GM21786 (cell line): ENCODE data around the gene FGF5.
"Not testable (repeated sequence)": the region's sequence is repeated elsewhere in the genome, so short reads cannot be mapped to it uniquely, and the experiment has no call there.

Source experiments
- ATAC-seq: cut with Tn5 transposase; IDR thresholded peaks from one replicate; pipeline ENCODE4 v1.9.1; 2021; ENCODE audit not compliant: unreplicated experiment

FGF5 gene

DNA sequence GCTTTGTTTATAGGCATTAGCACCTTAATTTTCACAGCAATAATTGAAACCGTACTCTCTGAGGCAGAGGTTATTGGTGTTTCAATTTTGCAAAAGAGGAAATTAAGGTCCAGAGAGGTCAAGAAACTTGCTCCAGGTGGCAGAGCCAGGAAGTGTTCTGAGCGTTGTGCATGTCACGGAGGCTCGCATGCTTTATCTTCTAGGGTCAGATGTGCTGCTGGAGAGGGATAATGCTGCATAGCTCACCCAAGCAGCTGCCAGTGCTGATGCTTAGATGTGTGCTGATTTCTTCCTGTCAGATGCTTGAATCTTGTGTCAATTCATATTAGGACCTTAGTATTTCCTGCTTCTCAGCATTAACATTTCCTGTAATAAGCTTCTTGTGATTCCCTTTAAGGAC lies 13.0 kb upstream of the FGF5 start:
- ATAC-seq = no peak

- no peak for ATAC-seq
These were observed 12.3 kb upstream of the FGF5 start for GRCh38 chr4:80254114-80254513.

GRCh38 chr4:80255329-80256095 lies 11.0 kb upstream of the FGF5 start:
- ATAC-seq = no peak

DNA sequence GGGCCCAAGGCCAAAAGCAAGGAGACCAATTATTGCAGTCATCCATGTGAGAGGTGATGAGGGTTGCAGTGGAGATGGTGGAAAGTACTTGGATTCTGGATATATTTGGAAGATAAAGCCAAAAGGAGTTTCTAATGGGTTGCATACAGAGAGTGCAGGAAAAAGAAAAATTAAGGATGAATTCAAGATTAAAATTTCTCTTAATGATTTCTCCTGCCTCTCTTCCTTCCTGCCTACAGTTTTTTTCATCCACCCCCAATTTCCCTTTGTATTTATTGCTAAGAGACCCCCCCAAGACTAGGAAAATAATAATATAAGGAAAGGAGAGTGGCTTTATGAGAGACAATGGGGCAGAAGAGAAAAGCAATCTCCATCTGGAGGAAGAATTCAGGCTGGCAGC lies 8.6 kb upstream of the FGF5 start:
- ATAC-seq = no peak

DNA sequence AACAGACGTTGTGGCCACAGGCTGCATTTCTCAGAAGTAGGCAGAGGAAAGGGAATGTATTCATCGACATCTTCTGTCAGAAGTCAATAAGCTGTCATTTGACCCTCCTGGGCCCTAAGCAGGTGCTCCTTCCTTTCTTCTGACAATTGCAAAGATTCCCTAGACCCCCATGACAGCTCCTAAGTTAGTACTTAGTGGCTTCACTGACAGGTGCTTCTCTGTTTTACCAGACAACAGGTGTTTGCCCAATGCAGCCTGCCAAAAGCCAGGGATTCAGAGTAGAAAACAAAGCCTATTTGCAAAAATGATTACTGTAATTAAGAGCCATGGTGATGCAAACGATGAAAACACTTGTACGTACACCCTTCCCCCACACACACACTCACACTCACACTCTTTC lies 7.5 kb upstream of the FGF5 start:
- no peak for ATAC-seq

- no peak for ATAC-seq
These were observed 6.6 kb upstream of the FGF5 start for GRCh38 chr4:80259817-80260216.

- no peak for ATAC-seq
These were observed 4.4 kb upstream of the FGF5 start for GRCh38 chr4:80261989-80262600.

DNA sequence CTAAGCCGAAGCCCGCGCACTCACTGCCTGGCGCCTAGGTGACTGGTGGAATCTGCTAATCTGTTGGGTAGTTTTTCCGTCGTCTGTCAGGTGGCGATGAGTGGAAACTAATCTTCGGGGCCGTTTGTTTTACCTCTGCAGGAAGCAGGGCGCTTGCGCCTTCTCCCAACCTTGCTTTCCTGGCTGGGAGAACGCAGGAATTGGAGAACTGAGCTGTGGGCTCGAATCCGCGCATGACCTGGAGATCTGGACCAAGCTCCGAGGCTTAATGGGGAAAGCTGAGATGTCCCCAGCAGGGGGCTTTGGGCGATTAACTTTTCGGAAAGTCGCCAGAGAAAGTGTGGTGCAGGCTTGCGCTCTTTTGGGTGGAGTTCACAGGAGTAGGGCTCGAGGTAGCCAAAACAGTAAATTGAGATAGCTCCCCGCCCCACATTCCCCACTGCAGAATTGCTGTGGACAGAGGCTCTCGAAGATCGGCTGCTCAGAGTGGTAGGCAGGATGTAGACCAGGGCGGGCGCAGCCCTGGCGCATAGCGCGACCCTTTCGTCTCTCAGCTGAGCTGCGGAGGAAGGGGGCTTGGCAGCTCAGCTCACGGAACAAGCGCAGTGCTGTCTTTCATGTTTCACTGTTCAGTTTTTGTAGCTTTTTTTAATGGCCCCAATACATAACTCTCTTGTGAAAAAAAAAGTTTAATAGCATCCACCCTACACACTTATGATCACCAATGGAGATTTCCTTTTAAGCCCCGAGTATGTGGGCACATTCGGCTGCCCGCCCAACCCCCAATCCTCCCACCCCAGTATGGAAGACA lies 2.7 kb upstream of the FGF5 start:
- ATAC-seq = no peak

GRCh38 chr4:80264352-80264647 lies 2.2 kb upstream of the FGF5 start:
- ATAC-seq = no peak

DNA sequence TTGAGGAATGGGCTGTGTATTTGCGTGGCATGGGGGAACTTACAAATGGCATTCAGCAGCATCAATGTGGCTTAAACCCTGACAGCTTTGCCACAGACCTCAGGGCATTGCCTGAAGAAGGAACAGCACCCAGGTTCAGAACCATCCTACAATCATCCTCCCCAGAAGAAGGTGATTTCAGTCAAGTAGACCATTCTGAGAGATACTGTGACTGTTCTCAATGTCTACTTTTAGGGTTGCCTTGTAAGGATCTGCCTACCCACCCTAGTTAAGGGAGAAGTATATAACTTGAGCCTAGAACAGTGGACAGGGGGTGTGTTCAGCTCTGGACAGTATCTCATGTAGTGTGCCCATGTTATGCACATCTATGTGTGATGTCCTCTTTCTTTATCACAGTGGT lies 1.6 kb upstream of the FGF5 start:
- no peak for ATAC-seq

GRCh38 chr4:80265571-80266252 lies 752 bp upstream of the FGF5 start:
- no peak for ATAC-seq

DNA sequence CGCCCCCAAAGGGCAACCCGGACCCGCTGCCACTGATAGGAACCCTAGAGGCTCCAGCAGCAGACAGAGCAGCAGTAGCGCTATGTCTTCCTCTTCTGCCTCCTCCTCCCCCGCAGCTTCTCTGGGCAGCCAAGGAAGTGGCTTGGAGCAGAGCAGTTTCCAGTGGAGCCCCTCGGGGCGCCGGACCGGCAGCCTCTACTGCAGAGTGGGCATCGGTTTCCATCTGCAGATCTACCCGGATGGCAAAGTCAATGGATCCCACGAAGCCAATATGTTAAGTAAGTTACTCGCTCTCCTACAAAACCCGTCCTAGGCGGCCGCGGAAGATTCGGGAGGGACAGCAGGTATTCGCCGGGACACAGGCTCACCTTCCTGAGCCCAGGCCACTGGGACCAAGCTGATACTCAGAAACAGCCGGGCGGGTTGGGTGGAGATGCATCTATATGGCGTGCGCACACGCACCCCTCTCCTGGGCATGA lies 477 bp downstream of the FGF5 start:
- no peak for ATAC-seq

DNA sequence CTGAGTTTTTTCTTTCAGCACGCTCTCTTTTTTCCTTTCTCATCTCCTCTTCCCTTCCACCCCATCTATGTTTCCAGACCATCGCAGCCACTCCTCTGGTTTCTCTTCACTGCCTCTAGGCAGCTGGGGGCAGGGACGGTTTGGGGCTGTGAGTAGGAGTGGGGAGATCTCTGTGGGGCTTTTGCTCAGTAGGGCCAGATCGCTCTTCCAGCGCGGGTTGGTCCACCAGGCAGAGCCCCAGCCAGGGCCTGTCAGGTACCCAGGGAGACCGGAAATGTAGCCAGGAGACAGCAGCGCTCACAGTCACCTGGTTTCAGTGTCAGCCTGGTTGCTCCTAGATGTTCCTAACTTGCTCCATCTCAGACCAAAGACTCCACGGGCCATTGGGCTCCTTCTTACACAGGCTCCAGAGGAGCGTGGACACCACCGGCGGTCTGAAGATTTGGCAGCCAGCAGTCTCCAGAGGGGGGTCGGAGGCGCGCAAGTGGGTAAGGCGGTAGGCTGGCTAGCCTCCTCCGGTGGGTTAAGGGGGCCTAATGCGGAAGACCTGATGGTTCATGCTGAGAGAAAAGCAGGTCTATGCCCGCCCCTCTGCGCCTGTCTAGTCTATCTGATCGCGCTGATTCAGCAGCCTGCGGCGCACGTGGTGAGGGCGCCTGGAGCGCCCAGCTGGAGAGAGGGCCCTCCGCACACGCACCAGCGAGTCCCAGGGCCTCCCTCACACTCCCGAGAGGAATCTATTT lies 1.8 kb downstream of the FGF5 start:
- no peak for ATAC-seq

DNA sequence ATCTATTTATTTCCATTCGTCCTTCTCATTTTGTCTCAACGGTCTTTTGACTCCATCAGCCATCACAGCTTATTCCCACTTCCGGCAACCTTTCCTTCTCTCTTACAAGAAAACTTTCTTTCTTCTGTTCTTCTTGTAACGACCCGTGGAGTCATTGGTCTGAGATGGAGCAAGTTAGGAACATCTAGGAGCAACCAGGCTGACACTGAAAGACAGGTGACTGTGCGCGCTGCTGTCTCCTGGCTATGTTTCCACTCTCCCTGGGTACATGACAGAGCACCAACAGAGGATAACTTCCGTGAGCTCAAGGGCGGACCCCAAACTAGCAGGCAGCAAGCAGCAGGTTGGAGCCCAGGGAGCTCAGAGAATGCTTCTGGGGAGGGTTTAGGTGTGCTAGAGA lies 2.5 kb downstream of the FGF5 start:
- ATAC-seq = no peak

- ATAC-seq = no peak
These were observed 3.9 kb downstream of the FGF5 start for GRCh38 chr4:80270321-80270720.

DNA sequence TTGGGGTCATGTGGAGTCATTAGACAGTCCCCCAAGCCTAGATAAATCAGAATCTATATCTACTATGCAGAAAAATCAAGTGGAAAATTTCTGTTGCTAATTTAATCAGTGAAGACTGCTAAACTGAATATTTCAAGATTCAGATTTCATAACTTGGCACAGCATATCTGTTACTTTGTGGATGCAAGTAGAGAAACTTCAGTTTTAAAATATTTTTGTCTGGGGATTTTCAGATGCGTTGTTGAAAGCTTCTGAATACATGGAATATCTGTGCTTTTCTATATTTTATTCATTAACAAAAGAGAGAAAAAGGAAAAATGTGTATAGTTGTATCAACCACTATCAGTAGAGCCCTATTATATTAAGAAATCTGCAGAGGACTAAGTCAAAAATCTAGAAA lies 4.4 kb downstream of the FGF5 start:
- ATAC-seq = no peak

GRCh38 chr4:80271801-80272200 lies 5.3 kb downstream of the FGF5 start:
- no peak for ATAC-seq

DNA sequence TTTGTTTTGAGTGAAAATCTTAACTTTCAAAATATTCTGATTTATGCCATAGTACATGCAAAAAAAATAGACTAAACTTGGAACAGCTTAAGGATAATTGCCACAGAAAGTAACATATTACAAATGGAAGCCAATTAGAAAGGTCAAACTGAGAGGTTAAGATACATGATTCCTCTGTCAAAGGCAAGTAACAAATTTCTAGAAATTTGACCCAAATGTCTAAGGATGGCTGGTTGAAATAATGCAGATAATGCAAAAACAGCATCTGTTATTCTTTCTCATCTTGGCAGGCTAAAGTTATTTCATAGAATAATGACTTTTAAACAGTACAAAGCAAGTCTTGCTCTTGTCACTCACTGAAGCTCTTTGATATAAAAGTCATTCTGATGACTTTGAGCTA lies 10.5 kb downstream of the FGF5 start:
- ATAC-seq = no peak

DNA sequence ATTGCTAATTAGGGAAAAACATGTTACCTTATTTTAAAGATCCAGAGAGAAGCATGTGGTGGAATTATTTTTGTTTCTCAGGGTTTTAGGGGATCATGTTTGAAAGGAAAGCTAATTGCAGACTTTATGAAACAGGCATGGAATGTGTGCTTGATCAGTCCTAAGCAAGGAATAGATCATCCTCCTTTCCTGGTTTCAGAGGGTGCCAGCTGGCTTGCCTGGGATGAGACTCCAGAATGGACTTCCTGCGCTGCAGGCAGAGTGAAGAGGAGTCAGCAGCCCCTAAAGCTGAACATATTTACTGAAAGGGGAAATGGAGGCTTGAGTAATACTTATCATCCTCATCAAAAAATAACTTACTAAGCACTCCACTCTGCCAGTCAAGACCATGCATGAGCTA lies 13.3 kb downstream of the FGF5 start:
- no peak for ATAC-seq

GRCh38 chr4:80286451-80286850 lies 20.0 kb downstream of the FGF5 start:
- no peak for ATAC-seq

DNA sequence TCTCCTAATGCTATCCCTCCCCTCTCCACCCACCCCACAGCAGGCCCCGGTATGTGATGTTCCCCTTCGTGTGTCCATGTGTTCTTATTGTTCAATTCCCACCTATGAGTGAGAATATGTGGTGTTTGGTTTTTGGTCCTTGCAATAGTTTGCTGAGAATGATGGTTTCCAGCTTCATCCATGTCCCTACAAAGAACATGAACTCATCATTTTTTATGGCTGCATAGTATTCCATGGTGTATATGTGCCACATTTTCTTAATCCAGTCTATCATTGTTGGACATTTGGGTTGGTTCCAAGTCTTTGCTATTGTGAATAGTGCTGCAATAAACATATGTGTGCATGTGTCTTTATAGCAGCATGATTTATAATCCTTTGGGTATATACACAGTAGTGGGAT lies 24.2 kb downstream of the FGF5 start:
- not testable (repeated sequence) for ATAC-seq
